GM18511 (cell line): ENCODE results near the gene TMEM187.
A peak's percentile ranks its signal among the peaks of the same experiment; 100 is the strongest.
"Not testable (repeated sequence)": the region's sequence is repeated elsewhere in the genome, so short reads cannot be mapped to it uniquely, and the experiment has no call there.

ENCODE experiments used
- ATAC-seq: cut with Tn5 transposase; IDR thresholded peaks from one replicate; pipeline ENCODE4 v1.9.1; 2021; ENCODE audit warnings: mild to moderate bottlenecking, moderate library complexity; ENCODE audit not compliant: unreplicated experiment

TMEM187 gene

DNA sequence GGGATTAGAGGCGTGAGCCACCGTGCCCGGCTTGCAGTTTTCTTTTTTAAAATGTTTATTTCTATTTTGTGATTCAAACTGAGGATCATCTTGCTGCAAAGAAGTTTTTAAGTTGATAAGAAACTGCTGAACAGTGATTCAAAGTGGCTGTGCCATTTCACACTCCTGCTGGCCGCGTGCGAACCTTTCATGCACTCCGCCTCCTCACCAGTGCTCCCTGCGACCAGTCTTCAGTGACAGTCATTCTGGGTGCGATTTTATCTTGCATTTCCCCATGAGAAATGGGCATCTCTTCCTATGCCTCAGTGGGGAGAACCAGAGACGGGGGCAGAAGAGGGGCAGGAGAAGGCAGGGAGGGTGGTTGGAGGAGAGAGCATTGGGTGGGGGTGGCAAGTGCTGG lies 21.4 kb downstream of the TMEM187 start:
- no peak for ATAC-seq

DNA sequence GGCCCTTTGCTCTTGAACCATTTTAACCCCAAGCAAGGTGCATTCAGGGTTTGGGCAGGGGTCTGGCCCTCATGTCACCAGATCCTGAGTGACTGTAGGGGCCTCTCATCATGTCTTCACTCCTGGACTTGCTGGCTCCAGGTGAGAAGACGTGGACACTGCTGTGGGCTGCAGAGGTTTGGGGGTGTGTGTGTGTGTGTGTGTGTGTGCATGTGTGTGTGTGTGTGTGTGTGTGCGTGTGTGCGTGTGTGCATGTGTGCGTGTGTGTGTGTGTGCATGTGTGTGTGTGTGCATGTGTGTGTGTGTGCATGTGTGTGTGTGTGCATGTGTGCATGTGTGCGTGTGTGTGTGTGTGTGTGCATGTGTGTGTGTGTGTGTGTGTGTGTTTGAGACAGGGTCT lies 21.8 kb downstream of the TMEM187 start:
- ATAC-seq, result not testable (repeated sequence)

- ATAC-seq, result no peak
Observed at GRCh38 chrX:153995504-153995903, 22.9 kb downstream of the TMEM187 start.

DNA sequence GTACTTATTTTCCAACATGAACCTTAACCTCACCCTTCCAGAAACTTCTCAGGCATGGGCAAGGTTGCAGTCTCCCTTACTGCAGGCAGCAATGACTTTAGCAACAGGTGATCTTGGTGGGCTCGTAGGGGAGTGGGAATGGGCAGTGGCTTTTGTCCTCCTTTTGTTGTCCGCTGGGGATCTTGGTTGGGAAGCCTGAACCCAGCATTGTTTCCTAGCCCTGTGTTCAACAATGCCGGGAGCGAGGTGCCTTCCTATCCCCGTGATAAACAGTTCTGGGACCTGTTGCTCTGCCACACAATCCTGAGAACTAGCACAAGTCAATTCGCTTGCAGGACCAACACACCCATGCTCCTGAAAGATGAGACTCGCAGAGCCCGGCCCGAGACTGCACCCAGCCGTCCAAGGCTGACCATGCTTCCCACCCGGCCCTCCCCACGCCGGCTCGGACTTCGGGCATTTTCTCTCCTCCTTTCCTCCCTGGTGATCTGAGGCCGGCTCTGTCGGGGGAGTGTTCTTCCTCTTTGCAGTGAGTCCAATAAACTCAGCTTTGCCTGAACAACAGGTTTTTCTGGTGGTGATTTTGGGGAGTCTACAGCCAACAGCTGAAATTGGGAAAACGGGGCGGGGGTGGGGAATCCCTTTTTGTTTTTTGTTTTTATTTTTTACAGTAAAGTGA lies 26.9 kb downstream of the TMEM187 start:
- no peak for ATAC-seq

DNA sequence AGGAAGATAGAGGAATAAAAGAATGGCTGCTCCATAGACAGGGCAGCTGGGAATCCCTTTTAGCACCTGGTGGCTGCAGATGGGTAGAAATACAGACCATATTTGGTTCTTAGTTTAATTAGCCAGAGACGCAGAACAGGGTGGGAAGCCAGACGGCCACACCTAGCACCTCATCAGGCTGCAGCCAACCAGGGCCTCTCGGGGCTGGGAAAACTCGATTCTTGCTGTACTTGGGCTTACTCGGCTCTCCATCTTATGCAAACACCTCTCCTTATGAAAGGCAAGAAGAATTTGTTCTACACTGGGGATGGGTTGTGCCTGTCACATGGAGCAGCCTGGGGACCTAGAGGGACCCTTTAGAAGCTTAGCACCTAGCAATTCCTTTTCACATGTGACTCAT lies 27.5 kb downstream of the TMEM187 start:
- no peak for ATAC-seq

DNA sequence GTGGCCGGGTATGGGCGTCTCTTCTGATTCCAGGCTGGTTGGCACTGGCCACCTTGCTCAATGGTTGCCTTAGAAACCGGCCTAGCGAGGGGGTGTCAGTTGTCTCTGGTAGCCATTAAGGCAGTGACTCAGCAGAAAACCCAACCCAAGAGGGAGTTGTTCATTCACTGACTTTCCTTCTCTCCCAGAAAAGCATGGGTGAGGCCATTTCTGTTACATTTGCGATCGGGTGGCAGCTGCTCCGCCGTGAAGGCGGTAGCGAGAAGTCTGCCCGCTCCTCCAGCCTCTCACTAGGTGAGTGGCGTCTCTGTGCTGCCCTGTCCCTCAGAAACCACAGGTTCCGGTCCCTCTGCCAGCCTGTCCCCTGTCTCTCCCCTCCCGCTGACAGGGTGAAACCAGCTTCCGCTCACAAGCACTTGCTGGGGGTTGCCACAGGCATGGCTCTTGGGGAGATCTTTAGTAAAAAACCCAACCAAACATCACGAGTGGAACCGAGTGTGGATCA lies 29.7 kb downstream of the TMEM187 start:
- ATAC-seq, result peak; percentile 65

- ATAC-seq, result no peak
Observed at GRCh38 chrX:154004315-154004714, 31.8 kb downstream of the TMEM187 start.

DNA sequence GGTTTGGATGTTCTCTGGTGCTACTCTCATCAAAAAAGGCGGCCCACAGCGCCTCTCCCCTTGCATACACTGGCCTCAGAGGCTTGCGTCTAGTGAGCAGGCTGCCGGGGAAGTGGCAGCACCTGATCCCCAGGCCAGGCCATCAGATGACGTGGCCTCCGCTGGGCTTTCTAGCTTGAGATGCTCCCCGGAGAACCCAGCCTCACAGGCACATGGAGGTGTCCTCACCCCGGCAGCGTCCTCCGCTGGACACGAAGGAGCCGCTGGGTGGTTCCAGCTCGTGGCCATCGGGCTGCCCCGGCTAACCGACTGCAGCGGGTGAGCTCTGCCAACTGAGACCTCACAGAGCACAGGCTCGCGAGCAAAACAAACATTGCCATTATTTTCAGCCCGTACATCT lies 34.4 kb downstream of the TMEM187 start:
- no peak for ATAC-seq

GRCh38 chrX:154008521-154008920 lies 36.0 kb downstream of the TMEM187 start:
- no peak for ATAC-seq

DNA sequence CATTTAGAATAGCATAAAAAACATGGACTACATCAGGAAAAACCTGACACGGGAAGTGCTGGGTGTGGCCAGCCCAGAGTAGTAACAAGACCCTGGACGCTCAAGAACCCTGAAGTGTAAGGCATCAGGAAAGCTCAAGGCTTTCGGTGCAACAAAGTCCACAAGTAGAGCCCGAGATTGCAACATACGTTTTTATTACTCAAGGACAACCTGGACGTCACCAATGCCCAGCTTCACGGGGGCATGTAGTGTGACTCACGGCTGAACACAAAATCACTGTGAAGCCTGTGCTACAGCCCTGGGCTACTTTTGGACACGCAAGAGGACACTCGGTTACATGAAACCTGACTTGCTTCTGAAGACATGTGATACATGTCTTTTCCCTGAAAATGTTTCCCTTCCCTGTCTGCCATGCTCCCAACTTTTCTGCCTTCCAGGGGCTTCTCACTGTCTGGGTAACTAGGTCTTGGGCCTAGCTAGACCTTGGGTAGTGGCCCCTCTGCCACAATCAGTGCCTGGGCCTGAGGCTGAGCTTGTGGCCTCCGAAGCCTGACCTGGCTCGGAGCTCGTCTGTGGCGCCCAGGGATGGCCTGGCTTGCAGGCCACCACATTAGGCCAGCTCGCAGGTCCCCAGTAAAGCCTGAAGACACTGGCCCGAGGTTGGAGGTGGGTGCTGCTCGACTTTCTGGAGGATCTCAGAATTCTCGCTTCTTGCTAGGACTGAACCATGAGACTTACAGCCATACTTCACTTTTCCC lies 38.0 kb downstream of the TMEM187 start:
- no peak for ATAC-seq

DNA sequence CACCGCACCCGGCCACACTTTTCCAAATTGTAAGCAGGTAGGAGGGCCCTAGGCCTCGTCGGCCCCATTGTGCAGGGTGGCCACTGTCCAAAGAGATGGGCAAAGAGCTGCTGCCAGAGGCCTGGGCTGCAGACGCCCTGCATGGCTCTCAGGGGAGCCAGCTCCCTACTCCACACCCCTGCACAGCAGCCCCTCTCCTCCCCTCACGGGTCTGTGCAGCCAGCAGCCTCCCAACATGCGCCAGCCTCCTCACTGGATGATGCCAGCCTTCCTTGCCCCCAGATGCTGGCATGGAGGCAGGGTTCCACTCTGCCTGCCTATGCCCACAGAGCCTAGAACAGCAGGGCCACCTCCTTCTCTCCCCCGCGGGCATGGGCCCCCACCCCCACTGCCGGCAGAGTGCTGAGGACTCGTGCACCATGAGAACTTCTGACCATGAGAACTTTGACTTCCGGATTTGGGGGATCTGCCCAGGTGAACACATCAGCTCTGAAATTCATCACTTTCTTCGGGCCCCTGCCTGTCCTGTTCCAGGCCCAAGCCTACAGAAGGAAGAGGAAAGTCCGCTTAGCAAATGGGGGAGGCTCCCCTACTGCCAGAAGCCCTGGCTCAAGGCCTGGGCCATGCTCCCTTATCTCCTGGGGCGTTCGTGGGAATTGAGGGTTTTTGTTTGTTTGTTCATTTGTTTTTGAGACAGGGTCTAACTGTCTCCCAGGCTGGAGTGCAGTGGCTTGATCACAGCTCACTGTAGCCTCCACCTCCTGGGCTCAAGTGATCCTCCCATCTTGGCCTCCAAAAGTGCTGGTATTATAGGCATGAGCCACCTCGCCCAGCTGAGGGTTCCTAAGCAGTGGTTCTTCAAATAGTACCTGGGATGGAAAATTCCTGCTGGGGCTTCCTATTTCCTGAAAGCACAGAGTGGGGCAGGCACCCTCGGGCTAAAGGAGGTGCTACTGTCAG lies 39.1 kb downstream of the TMEM187 start:
- ATAC-seq, result no peak

- ATAC-seq, result no peak
Observed at GRCh38 chrX:154012336-154012991, 39.9 kb downstream of the TMEM187 start.

GRCh38 chrX:154013001-154013421 lies 40.5 kb downstream of the TMEM187 start:
- ATAC-seq, result no peak

- no peak for ATAC-seq
Observed at GRCh38 chrX:154013614-154014360, 41.2 kb downstream of the TMEM187 start.

- no peak for ATAC-seq
Observed at GRCh38 chrX:154014429-154015380, 42.2 kb downstream of the TMEM187 start.

DNA sequence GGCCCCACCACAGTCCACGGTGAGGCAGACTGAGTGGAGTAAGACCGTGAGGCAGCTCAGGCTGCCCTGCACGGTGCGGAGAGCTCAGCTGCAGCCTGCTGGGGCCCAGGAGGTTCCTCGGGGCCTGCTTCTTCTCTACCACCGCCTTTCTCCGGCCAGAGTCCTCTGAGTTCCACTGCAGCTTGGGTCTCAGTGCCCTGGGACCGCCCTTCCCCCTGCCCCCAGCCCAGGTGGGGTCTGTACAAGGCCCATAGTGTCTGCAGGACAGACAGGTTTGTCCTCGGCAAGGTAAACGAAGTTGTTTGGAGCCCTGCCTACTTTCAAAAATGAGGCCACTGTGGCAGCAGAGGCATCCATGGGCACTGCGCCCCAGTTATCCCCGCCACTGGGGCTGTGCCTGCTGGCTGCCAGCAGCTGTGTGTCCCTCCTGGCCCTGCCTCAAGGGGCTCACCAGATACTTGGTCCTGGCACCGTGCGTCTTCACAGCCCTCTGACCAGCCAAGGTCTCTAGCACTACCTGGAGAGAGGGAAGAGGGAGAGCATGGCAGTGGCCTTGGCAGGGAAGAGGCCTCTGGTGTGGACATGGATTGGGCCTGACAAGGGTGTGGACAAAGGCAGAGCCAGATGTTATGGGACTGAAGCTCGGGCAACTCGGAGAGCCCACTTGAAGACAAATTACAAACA lies 43.2 kb downstream of the TMEM187 start:
- no peak for ATAC-seq

- ATAC-seq, result no peak
Observed at GRCh38 chrX:154016366-154017076, 44.0 kb downstream of the TMEM187 start.
